ENCODE measurements around the gene CUL2.

The CUL2 gene

DNA sequence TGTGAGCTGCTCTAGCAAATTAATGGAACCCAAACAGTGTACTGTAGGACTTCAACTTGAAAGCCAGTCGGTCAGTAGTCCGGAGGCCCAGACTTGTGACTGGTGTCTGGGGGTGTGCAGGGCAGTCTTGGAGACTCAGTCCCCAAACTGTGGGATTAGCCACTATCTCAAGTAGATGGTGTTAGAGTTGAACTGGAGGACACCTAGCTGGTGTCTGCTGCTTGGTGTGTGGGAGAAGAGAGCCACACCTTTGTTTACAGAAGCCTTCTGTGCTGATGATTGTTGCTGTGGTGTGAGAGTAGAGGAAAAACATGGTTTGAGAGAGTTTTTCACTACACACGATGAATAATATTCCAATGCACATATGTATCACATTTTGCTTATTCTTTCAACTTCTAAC lies 47.4 kb downstream of the CUL2 start:
- no peaks in the 10 kb centered on the region for H3K27me3 ChIP-seq (ENCODE audit: insufficient read depth, insufficient read length)
- no peak overlapping the region for H3K9ac ChIP-seq (ENCODE audit: insufficient read length, low read depth)
- DNase-seq (ENCODE audit: low read depth, low spot score), result no peak
- no peak for TF ChIP-seq ZNF274 (IDR thresholded peaks at IDR 0.05; ENCODE audit: low read depth, low read length)
- no peak for TF ChIP-seq SUZ12 (IDR thresholded peaks at IDR 0.05; ENCODE audit: extremely low read depth, insufficient read depth, insufficient read length)
- TF ChIP-seq YY1 (IDR thresholded peaks at IDR 0.05; ENCODE audit: insufficient read depth, insufficient read length), result no peak
- no peaks in the 10 kb centered on the region for H3K4me1 ChIP-seq (ENCODE audit: insufficient read depth, insufficient read length)
- H3K9me3 ChIP-seq (ENCODE audit: insufficient read depth, low read length), result no peaks in the 10 kb centered on the region
- H3K36me3 ChIP-seq (ENCODE audit: insufficient read depth, insufficient read length, low read length), result peaks cover 36% of the 10 kb centered on the region
- no peak overlapping the region for H3K4me3 ChIP-seq (ENCODE audit: insufficient read length, low read depth)

- H3K36me3 ChIP-seq (ENCODE audit: insufficient read depth, insufficient read length, low read length), result peaks cover 42% of the 10 kb centered on the region
- H3K4me3 ChIP-seq (ENCODE audit: insufficient read length, low read depth), result no peak overlapping the region
- no peaks in the 10 kb centered on the region for H3K9me3 ChIP-seq (ENCODE audit: insufficient read depth, low read length)
- TF ChIP-seq SUZ12 (IDR thresholded peaks at IDR 0.05; ENCODE audit: extremely low read depth, insufficient read depth, insufficient read length) (no peak), YY1 (IDR thresholded peaks at IDR 0.05; ENCODE audit: insufficient read depth, insufficient read length) (no peak), ZNF274 (IDR thresholded peaks at IDR 0.05; ENCODE audit: low read depth, low read length) (no peak)
- DNase-seq (ENCODE audit: low read depth, low spot score), result no peak
- no peaks in the 10 kb centered on the region for H3K4me1 ChIP-seq (ENCODE audit: insufficient read depth, insufficient read length)
- H3K27me3 ChIP-seq (ENCODE audit: insufficient read depth, insufficient read length), result no peaks in the 10 kb centered on the region
- no peak overlapping the region for H3K9ac ChIP-seq (ENCODE audit: insufficient read length, low read depth)
Measured at GRCh38 chr10:35041502-35041879, 48.6 kb downstream of the CUL2 start.

DNA sequence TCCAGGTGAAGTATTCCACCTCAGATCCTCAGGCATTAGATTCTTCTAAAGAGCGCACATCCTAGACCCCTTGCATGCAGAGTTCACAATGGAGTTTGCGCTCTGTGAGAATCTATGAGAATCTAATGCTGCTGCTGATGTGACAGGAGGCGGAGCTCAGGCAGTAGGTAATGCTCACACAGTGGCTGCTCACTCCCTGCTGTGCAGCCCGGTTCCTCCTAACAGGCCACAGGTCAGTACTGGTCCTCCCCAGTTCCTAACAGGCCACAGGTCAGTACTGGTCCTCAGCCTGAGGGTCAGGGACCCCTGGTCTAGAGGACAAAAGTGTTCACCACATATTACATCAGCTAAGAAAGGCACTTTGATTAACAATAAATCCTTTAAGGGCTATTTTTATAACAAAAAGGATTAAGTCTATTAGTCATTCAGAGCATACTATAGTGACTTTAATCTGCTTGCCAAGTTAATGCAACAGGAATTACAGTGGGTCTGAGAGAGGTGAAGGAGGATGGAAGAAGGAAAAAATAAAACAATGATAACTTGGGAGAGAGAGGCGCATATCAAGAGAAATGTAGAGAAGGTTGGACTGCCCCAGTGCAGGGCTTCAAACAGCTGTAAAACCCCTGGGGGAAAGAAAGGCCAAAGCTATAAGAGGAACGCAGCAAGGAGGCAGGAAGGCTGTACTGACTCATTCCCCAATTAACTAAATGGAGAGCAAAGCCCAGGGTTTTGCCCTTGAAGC lies 49.2 kb downstream of the CUL2 start:
- no peaks in the 10 kb centered on the region for H3K27me3 ChIP-seq (ENCODE audit: insufficient read depth, insufficient read length)
- H3K9ac ChIP-seq (ENCODE audit: insufficient read length, low read depth), result peak overlapping the region; percentile 26
- H3K9me3 ChIP-seq (ENCODE audit: insufficient read depth, low read length), result no peaks in the 10 kb centered on the region
- no peak for DNase-seq (ENCODE audit: low read depth, low spot score)
- peaks cover 37% of the 10 kb centered on the region for H3K36me3 ChIP-seq (ENCODE audit: insufficient read depth, insufficient read length, low read length)
- TF ChIP-seq SUZ12 (IDR thresholded peaks at IDR 0.05; ENCODE audit: extremely low read depth, insufficient read depth, insufficient read length) (no peak), ZNF274 (IDR thresholded peaks at IDR 0.05; ENCODE audit: low read depth, low read length) (no peak), YY1 (IDR thresholded peaks at IDR 0.05; ENCODE audit: insufficient read depth, insufficient read length) (no peak)
- H3K4me3 ChIP-seq (ENCODE audit: insufficient read length, low read depth), result no peak overlapping the region
- no peaks in the 10 kb centered on the region for H3K4me1 ChIP-seq (ENCODE audit: insufficient read depth, insufficient read length)

- Histone ChIP-seq H3K36me3 (ENCODE audit: insufficient read depth, insufficient read length, low read length) (peaks cover 40% of the 10 kb centered on the region), H3K4me1 (ENCODE audit: insufficient read depth, insufficient read length) (no peaks in the 10 kb centered on the region)
Measured at GRCh38 chr10:35037104-35037503, 53.0 kb downstream of the CUL2 start.

DNA sequence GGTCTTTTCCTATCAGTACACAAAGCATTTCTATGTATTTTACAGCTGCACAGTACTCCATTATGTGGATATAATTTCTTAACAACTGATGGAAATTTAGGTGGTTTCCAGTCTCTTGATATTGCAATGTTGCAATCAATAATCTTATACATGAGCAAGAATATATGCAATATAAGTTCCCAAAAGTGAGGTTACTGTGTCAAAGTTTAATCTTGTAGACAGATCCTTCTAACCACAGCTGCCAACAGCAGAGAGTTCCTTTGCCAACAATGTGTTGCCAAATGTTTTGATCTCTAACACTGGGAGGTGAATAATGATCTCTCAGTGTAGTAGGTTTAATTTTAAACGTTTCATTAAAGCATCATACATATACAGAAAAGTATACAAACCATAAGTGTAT lies 54.5 kb downstream of the CUL2 start:
- Histone ChIP-seq H3K36me3 (ENCODE audit: insufficient read depth, insufficient read length, low read length) (peaks cover 48% of the 10 kb centered on the region), H3K27me3 (ENCODE audit: insufficient read depth, insufficient read length) (no peaks in the 10 kb centered on the region), H3K9ac (ENCODE audit: insufficient read length, low read depth) (no peak overlapping the region), H3K4me1 (ENCODE audit: insufficient read depth, insufficient read length) (no peaks in the 10 kb centered on the region), H3K4me3 (ENCODE audit: insufficient read length, low read depth) (no peak overlapping the region), H3K9me3 (ENCODE audit: insufficient read depth, low read length) (no peaks in the 10 kb centered on the region)
- DNase-seq (ENCODE audit: low read depth, low spot score), result no peak
- no peak for TF ChIP-seq YY1 (IDR thresholded peaks at IDR 0.05; ENCODE audit: insufficient read depth, insufficient read length)
- TF ChIP-seq ZNF274 (IDR thresholded peaks at IDR 0.05; ENCODE audit: low read depth, low read length), result no peak
- no peak for TF ChIP-seq SUZ12 (IDR thresholded peaks at IDR 0.05; ENCODE audit: extremely low read depth, insufficient read depth, insufficient read length)

More at GRCh38 chr10:35037104-35037503, 53.0 kb downstream of the CUL2 start:
- DNase-seq (ENCODE audit: low read depth, low spot score), result no peak
- no peak for TF ChIP-seq ZNF274 (IDR thresholded peaks at IDR 0.05; ENCODE audit: low read depth, low read length)
- no peak for TF ChIP-seq SUZ12 (IDR thresholded peaks at IDR 0.05; ENCODE audit: extremely low read depth, insufficient read depth, insufficient read length)
- no peak for TF ChIP-seq YY1 (IDR thresholded peaks at IDR 0.05; ENCODE audit: insufficient read depth, insufficient read length)
- Histone ChIP-seq H3K27me3 (ENCODE audit: insufficient read depth, insufficient read length) (no peaks in the 10 kb centered on the region), H3K9ac (ENCODE audit: insufficient read length, low read depth) (no peak overlapping the region), H3K9me3 (ENCODE audit: insufficient read depth, low read length) (no peaks in the 10 kb centered on the region), H3K4me3 (ENCODE audit: insufficient read length, low read depth) (no peak overlapping the region)

DNA sequence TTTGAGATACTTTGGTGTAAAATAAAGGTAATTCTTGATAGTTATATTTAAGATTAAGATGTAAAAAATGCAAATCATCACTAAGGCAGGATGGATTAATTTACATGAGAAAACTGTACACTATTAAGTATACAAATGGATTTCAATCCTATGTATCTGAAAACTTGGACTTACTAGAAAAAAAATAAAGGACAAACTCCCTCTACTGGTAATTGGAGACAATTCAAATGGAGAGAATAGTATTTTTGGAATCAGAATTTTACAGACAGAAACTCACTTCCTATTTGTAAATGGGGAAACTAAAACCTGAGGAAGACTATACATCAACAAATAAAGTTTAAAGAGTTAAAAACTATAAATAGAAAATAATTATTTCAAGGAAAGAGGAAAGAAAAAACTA lies 62.6 kb downstream of the CUL2 start:
- no peak for DNase-seq (ENCODE audit: low read depth, low spot score)
- TF ChIP-seq SUZ12 (IDR thresholded peaks at IDR 0.05; ENCODE audit: extremely low read depth, insufficient read depth, insufficient read length), result no peak
- TF ChIP-seq YY1 (IDR thresholded peaks at IDR 0.05; ENCODE audit: insufficient read depth, insufficient read length), result no peak
- no peak for TF ChIP-seq ZNF274 (IDR thresholded peaks at IDR 0.05; ENCODE audit: low read depth, low read length)
- Histone ChIP-seq H3K36me3 (ENCODE audit: insufficient read depth, insufficient read length, low read length) (peaks cover 46% of the 10 kb centered on the region), H3K4me3 (ENCODE audit: insufficient read length, low read depth) (no peak overlapping the region), H3K27me3 (ENCODE audit: insufficient read depth, insufficient read length) (no peaks in the 10 kb centered on the region), H3K4me1 (ENCODE audit: insufficient read depth, insufficient read length) (no peaks in the 10 kb centered on the region), H3K9ac (ENCODE audit: insufficient read length, low read depth) (no peak overlapping the region), H3K9me3 (ENCODE audit: insufficient read depth, low read length) (no peaks in the 10 kb centered on the region)

DNA sequence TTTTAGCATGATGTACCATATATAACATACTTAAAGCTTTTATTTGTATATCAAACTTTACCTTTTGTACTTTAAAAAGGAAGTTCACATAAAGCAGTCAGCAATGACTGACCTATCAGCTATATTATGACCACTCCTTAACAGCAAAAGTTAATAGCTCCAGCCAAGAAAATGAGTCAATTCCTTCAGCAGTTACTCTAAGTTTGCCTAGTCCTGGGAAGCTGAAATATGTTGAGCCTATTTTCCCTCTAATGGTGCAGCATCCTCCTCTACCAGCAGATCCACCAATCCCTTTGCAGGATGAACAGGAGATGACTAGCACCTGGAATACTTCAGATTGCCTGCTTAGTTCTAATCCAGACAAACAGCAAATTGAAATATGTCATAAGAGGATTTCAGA lies 64.2 kb downstream of the CUL2 start:
- DNase-seq (ENCODE audit: low read depth, low spot score), result no peak
- peaks cover 35% of the 10 kb centered on the region for H3K36me3 ChIP-seq (ENCODE audit: insufficient read depth, insufficient read length, low read length)
- H3K27me3 ChIP-seq (ENCODE audit: insufficient read depth, insufficient read length), result no peaks in the 10 kb centered on the region
- H3K9me3 ChIP-seq (ENCODE audit: insufficient read depth, low read length), result no peaks in the 10 kb centered on the region
- no peaks in the 10 kb centered on the region for H3K4me1 ChIP-seq (ENCODE audit: insufficient read depth, insufficient read length)
- TF ChIP-seq YY1 (IDR thresholded peaks at IDR 0.05; ENCODE audit: insufficient read depth, insufficient read length) (no peak), SUZ12 (IDR thresholded peaks at IDR 0.05; ENCODE audit: extremely low read depth, insufficient read depth, insufficient read length) (no peak), ZNF274 (IDR thresholded peaks at IDR 0.05; ENCODE audit: low read depth, low read length) (no peak)
- no peak overlapping the region for H3K4me3 ChIP-seq (ENCODE audit: insufficient read length, low read depth)
- H3K9ac ChIP-seq (ENCODE audit: insufficient read length, low read depth), result no peak overlapping the region
